ENCODE measurements around the gene ANKFY1.

ANKFY1 gene

DNA sequence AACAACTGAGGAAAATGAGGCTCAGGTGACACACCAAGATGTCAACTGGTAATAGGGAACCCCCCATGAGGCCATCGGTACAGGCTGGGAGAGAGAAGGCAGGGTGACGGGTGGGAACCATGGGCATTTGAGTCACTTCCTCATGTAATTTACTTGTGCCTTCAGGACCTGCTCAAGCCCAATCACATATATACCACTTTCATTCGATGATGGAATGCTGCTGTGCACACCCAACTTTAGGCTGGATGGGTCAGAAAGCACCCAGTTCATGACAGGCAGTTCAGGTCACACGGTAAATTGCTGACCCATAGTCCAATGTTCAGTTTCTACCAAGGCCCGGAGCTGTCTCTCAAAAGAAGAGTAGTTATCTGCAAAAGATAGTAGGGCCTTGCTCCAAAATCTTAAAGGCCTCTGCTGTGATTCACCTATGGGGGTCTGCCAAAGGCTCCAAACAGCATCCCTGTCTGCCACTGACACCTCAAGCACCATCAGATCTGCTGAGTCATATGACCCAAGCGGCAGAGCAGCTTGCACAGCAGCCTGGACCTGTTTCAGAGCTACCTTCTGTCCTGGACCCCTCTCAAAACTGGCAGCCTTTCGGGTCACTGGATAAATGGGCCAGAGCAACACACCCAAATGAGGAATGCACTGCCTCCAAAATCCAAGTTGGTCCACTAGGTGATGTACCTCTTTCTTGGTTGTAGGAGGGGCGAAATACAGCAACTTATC is 145.6 kb downstream of the ANKFY1 start:
- DNase-seq (ENCODE audit: low read depth), result no peak

- no peak for DNase-seq (ENCODE audit: low read depth)
Measured at GRCh38 chr17:4116516-4116915, 147.3 kb downstream of the ANKFY1 start.

Data from fibroblast of gingiva (primary cell).